Ovary (tissue), 9 donors: ENCODE data around the gene COX4I1. TPM values are rescaled to one million over a fixed set of nuclear protein-coding genes. Genes with fewer than 3 reads are reported as not detected.

Experiments
- DNase-seq, 5 donors: peaks; one replicate each; pipeline ENCODE4 v3.0.0-alpha.2; 2019 to 2020
- H3K27ac ChIP-seq, 2 donors: fragments of 200-600 bp; one replicate each; pipeline versions ENCODE4 v1.5.1 to v1.8.0; 2019 to 2022
- H3K27me3 ChIP-seq: fragments of 200-600 bp; one replicate; pipeline ENCODE4 v1.8.0; 2022
- H3K36me3 ChIP-seq: fragments of 200-600 bp; sonication (generic); one replicate; pipeline ENCODE4 v1.5.1; 2019
- H3K4me1 ChIP-seq: one replicate; pipeline ENCODE4 v1.8.1; 2013; ENCODE audit warnings: mild to moderate bottlenecking, moderate library complexity; ENCODE audit not compliant: insufficient read depth
- H3K4me3 ChIP-seq: fragments of 200-600 bp; sonication (generic); one replicate; pipeline ENCODE4 v1.5.1; 2017
- H3K9me3 ChIP-seq, 2 donors: fragments of 200-600 bp in 1 of 2; sonication (generic) in 1 of 2; one replicate each; pipeline versions ENCODE4 v1.5.1 to v1.8.1; 2013 to 2019; ENCODE audit warnings: mild to moderate bottlenecking in 1 of 2, moderate library complexity in 1 of 2
- CTCF ChIP-seq, 3 donors: fragments of 450-650 bp in 2 of 3; fragments of 200-600 bp in 1 of 3; IDR thresholded peaks; one replicate each; pipeline versions ENCODE4 v1.5.1 to v1.8.0; 2016 to 2022; ENCODE audit warnings: antibody characterized with exemption in 3 of 3, mild to moderate bottlenecking in 1 of 3
- EP300 ChIP-seq: sonication (generic); formaldehyde crosslinking; IDR thresholded peaks from one replicate; pipeline ENCODE4 v1.6.1; 2017; ENCODE audit warnings: antibody characterized with exemption
- POLR2A ChIP-seq: fragments of 450-650 bp; IDR thresholded peaks from one replicate; pipeline ENCODE4 v1.6.1; 2017; ENCODE audit warnings: antibody characterized with exemption, mild to moderate bottlenecking, moderate library complexity
- WGBS, 3 donors: extraction: QIAGEN DNeasy Blood & Tissue Kit in 1 of 3; methylation state at CpG; one replicate each; pipeline versions ENCODE4 v1.1.5 to v1.1.7; 2013 to 2017; 5-methylcytosine and 5-hydroxymethylcytosine counted together
- intact Hi-C, 4 donors: fragments of 100-400 bp; cut with DNase I; formaldehyde crosslinking; loops; one replicate each; pipeline versions ENCODE4 v1.11.0 to v1.15.1; 2022 to 2023
- polyA plus RNA-seq, 2 donors: library from polyadenylated mRNA; stranded (reverse); fragments of 200-250 nt in 1 of 2; fragments of 350-450 nt in 1 of 2; fragmentation: Illumina TruSeq in 1 of 2; extraction: RNeasy Lipid Tissue Mini Kit (QIAGEN cat#74804) in 1 of 2; gene quantifications; one replicate each; pipeline ENCODE4 v1.2.3, GENCODE V29; 2013 to 2014
- total RNA-seq, 7 donors: library from RNA; depleted of rRNA in 2 of 7; stranded (reverse); fragments of >200 nt in 2 of 7; fragmentation: NEBNext Ultra II Directional in 3 of 7; extraction: Animal tissue kit (Norgen Biotek cat#: 25700) in 3 of 7; gene quantifications; one replicate each; pipeline versions ENCODE4 v1.1.0 to v1.2.4, GENCODE V29; 2016 to 2023
- donor health status: DM: no; HTN: no; CAD: no; lungs with moderate emphysema.
- donor health status: DM: no; HTN: no; CAD: no.
- donor health status: Bipolar disorder and iron deficiency.
- donor health status: DM: yes; HTN: yes; CAD: no.
- donor health status: DM: no; HTN: no; CAD: no.
- donor health status: DM: yes; HTN: yes; CAD: no.

COX4I1 gene
- total and polyA plus RNA-seq, 9 donors, result 378 to 750 (median 471) TPM

GRCh38 chr16:85810097-85810741 is 10.7 kb downstream of the COX4I1 start:
- Histone ChIP-seq H3K4me1 (no peaks in the 10 kb centered on the region), H3K4me3 (no peak overlapping the region), H3K36me3 (no peaks in the 10 kb centered on the region), H3K9me3 (no peaks in the 10 kb centered on the region), H3K27ac (no peak overlapping the region), H3K27me3 (no peaks in the 10 kb centered on the region)
- no peak for TF ChIP-seq CTCF (IDR thresholded peaks at IDR 0.05)
- no peak for TF ChIP-seq EP300
- intact Hi-C loops, result no loop called here
- DNase-seq, result no peak
- WGBS, 3 donors, result 79 to 83% (median 80%) methylated on average over 13 of the region's 13 CpGs

- intact Hi-C loops, result no loop called here
- TF ChIP-seq CTCF (IDR thresholded peaks at IDR 0.05) (no peak), EP300 (no peak), POLR2A (no peak)
- H3K27ac ChIP-seq, result no peak overlapping the region
These were observed 11.2 kb downstream of the COX4I1 start for GRCh38 chr16:85810742-85811115.

GRCh38 chr16:85812031-85812807 is 12.7 kb downstream of the COX4I1 start:
- Histone ChIP-seq H3K4me3 (no peak overlapping the region), H3K27me3 (no peaks in the 10 kb centered on the region), H3K4me1 (no peaks in the 10 kb centered on the region), H3K36me3 (no peaks in the 10 kb centered on the region), H3K27ac (no peak overlapping the region), H3K9me3 (no peaks in the 10 kb centered on the region)
- 32 to 41% (median 36%) methylated on average over 37 of the region's 37 CpGs for WGBS, 3 donors
- TF ChIP-seq EP300 (no peak), POLR2A (no peak), CTCF (IDR thresholded peaks at IDR 0.05) (no peak)
- intact Hi-C loops, result no loop called here
- DNase-seq, result no peak

More at GRCh38 chr16:85810742-85811115, 11.2 kb downstream of the COX4I1 start:
- no peaks in the 10 kb centered on the region for H3K9me3 ChIP-seq
- no peak for DNase-seq
- H3K4me3 ChIP-seq, result no peak overlapping the region
- H3K36me3 ChIP-seq, result no peaks in the 10 kb centered on the region
- H3K27me3 ChIP-seq, result no peaks in the 10 kb centered on the region
- 79 to 85% (median 83%) methylated on average over 7 of the region's 7 CpGs for WGBS, 3 donors
- H3K4me1 ChIP-seq, result no peaks in the 10 kb centered on the region

GRCh38 chr16:85812811-85813700 is 13.6 kb downstream of the COX4I1 start:
- H3K27me3 ChIP-seq, result no peaks in the 10 kb centered on the region
- no peak overlapping the region for H3K27ac ChIP-seq
- no peaks in the 10 kb centered on the region for H3K4me1 ChIP-seq
- H3K36me3 ChIP-seq, result no peaks in the 10 kb centered on the region
- no peak for DNase-seq
- no peaks in the 10 kb centered on the region for H3K9me3 ChIP-seq
- H3K4me3 ChIP-seq, result no peak overlapping the region
- TF ChIP-seq POLR2A (no peak), EP300 (no peak), CTCF (IDR thresholded peaks at IDR 0.05) (no peak)
- WGBS, 3 donors, result 82 to 85% (median 83%) methylated on average over 20 of the region's 20 CpGs
- intact Hi-C loops, result no loop called here
